ENCODE measurements around the gene FBXW7. TPM values are rescaled to one million over a fixed set of nuclear protein-coding genes. Genes with fewer than 3 reads are reported as not detected.

Gene FBXW7
- total RNA-seq, 1 experiment from 2014 or later, result 23.0 TPM

- H3K79me2 ChIP-seq (ENCODE audit: insufficient read depth, low read length), result no peaks in the 10 kb centered on the region
- H3K9ac ChIP-seq (ENCODE audit: low read length), result no peak overlapping the region
- intact Hi-C loops (cut with micrococcal nuclease), result no loop called here
- H3K4me3 ChIP-seq (replicated peaks in 1 of 2; ENCODE audit: low read depth in 1 of 2, low read length in 2 of 2), result no peak overlapping the region
- H3K27ac ChIP-seq (ENCODE audit: low read depth, low read length), result no peak overlapping the region
- no peaks in the 10 kb centered on the region for H3K36me3 ChIP-seq (ENCODE audit: control insufficient read depth in 1 of 2, insufficient read depth in 2 of 2, low read length in 2 of 2)
- no peaks in the 10 kb centered on the region for H4K20me1 ChIP-seq (ENCODE audit: insufficient read depth)
- no peak for DNase-seq (ENCODE audit: low read depth, low spot score)
- RAD21 ChIA-PET (ENCODE audit: low non-redundant PET in 1 of 2, low total read pairs in 2 of 2, uncharacterized antibody in 2 of 2, unreplicated experiment in 2 of 2), result no interaction called here
- POLR2A ChIA-PET, result no interaction called here
- CTCF ChIA-PET, result no interaction called here
- H3K4me2 ChIP-seq (ENCODE audit: low read length), result no peak overlapping the region
- H2AFZ ChIP-seq (ENCODE audit: low read depth, low read length, poor library complexity, severe bottlenecking), result no peak overlapping the region
- no peaks in the 10 kb centered on the region for H3K27me3 ChIP-seq (ENCODE audit: insufficient read depth, low read length)
- no peaks in the 10 kb centered on the region for H3K9me2 ChIP-seq (ENCODE audit: insufficient read depth)
- BruUV-seq (replicated peaks), result no TSS peak
- no peak for TF ChIP-seq ZFX (IDR thresholded peaks at IDR 0.05)
- TF ChIP-seq ZNF274 (IDR thresholded peaks at IDR 0.05; ENCODE audit: low read depth, low read length), result no peak
- TF ChIP-seq TCF7L2 (IDR thresholded peaks at IDR 0.05; ENCODE audit: borderline replicate concordance, extremely low read depth, insufficient read depth, insufficient read length), result no peak
- TF ChIP-seq CTCF (IDR thresholded peaks at IDR 0.05 in 2 of 3, conservative IDR thresholded peaks at IDR 0.05 in 1 of 3; ENCODE audit: borderline replicate concordance in 1 of 3, insufficient read depth in 1 of 3, low read depth in 2 of 3, low read length in 2 of 3), result no peak
- TF ChIP-seq ATF3 (IDR thresholded peaks at IDR 0.05), result no peak
- TF ChIP-seq, protein P1, sequence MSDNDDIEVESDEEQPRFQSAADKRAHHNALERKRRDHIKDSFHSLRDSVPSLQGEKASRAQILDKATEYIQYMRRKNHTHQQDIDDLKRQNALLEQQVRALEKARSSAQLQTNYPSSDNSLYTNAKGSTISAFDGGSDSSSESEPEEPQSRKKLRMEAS (IDR thresholded peaks at IDR 0.05), result no peak
- TF ChIP-seq POLR2A (IDR thresholded peaks at IDR 0.05; ENCODE audit: borderline replicate concordance, extremely low read depth, insufficient read depth, insufficient read length), result no peak
- no peak for TF ChIP-seq SIN3A (IDR thresholded peaks at IDR 0.05; ENCODE audit: low read depth)
- H3K9me3 ChIP-seq (ENCODE audit: control insufficient read depth in 1 of 2, insufficient read depth in 1 of 2, low read depth in 1 of 2, low read length in 2 of 2), result no peaks in the 10 kb centered on the region
- no peak for ATAC-seq
- H3K4me1 ChIP-seq (ENCODE audit: control insufficient read depth in 1 of 2, insufficient read depth in 2 of 2, low read length in 2 of 2), result no peaks in the 10 kb centered on the region
Measured at GRCh38 chr4:152572417-152573086, 36.7 kb upstream of the FBXW7 start.

All from HCT116 (cell line).